ENCODE results near the gene ZNF804A.

GRCh38 chr2:184904991-184905390 lies 306.7 kb downstream of the ZNF804A start:
- TF ChIP-seq EZH2 (IDR thresholded peaks at IDR 0.05; ENCODE audit: insufficient read depth, poor library complexity, severe bottlenecking) = no peak
- no peak for TF ChIP-seq EZH2phosphoT487 (IDR thresholded peaks at IDR 0.05; ENCODE audit: insufficient read depth, low read depth)

Measured in GM23248 (cell line).